Daoy (cell line): Measurements from ENCODE around the gene GABRR3. TPM values are rescaled to one million over a fixed set of nuclear protein-coding genes. Genes with fewer than 3 reads are reported as not detected.

Experiments
- DNase-seq: peaks from one replicate; pipeline ENCODE4 v3.0.0-alpha.2; 2015; ENCODE audit warnings: low read depth
- total RNA-seq: library from RNA; depleted of rRNA; stranded (reverse); fragments of >200 nt; shearing (Covaris generic); gene quantifications from 2 replicates; pipeline ENCODE4 v1.2.3, GENCODE V29; 2014; rRNA removed

Gene GABRR3
- total RNA-seq, result not detected in 2 replicates

DNA sequence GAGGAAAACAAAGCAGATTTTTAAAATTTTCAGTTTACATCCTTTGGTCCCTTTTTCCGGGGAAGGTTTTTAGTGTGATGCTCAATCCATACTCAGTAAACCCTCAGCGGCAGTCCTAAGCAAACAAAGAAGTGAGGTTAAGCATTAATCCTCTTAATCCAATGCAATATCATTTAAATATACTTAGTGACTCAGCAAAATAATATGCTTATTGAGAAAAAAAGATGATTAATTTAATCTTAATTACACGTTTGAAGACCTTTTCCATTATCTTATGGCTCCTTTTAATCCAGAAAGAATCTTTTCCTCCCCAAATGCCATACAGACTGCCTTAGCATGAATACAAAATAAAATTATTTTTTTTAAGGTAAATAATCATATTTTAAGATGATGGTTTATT, at the start of gene GABRR3:
Gene GABRR3 (minus strand): TSS at position 108 of the 400 bp plus-strand sequence. CDS start 328 bp downstream, outside the sequence.
- no peak for DNase-seq

- no peak for DNase-seq
These were observed 38.4 kb upstream of the GABRR3 start for GRCh38 chr3:98073486-98073885.

DNA sequence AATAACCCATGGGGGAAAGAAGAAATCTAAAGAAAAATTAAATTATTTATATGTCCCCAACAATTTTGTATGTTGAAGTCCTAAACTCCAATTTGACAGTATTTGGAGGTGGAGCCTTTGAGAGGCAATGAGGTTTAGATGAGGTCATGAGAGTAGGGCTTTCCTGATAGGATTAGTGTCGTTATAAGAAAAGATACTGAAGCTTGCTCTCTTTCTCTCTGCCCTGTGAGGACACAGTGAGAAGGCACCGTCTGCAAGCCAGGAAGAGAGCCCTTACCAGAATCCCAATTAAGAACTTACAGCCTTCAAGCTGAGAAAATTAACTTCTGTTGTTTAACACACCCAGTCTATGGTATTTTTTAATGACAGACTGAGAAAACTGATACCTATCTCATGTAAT, 35.7 kb upstream of the GABRR3 start:
- no peak for DNase-seq

DNA sequence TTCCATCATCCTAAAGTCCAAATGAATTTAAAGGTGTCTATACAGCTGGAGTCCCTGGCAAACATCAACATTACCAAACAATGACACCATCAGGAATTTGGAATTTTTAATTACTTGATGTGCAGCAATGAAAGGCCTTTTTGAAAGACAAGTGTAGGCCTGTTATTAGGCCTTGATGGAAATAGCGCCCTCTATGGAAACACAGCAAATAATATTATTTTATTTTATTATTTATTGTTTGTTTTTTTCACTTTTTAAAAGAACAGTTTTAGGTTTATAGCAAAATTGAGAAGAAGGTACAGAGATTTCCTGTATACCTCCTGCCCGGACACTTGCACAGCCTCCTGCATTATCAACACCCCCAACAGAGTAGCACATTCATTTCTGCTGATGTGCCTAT, 33.7 kb upstream of the GABRR3 start:
- no peak for DNase-seq

DNA sequence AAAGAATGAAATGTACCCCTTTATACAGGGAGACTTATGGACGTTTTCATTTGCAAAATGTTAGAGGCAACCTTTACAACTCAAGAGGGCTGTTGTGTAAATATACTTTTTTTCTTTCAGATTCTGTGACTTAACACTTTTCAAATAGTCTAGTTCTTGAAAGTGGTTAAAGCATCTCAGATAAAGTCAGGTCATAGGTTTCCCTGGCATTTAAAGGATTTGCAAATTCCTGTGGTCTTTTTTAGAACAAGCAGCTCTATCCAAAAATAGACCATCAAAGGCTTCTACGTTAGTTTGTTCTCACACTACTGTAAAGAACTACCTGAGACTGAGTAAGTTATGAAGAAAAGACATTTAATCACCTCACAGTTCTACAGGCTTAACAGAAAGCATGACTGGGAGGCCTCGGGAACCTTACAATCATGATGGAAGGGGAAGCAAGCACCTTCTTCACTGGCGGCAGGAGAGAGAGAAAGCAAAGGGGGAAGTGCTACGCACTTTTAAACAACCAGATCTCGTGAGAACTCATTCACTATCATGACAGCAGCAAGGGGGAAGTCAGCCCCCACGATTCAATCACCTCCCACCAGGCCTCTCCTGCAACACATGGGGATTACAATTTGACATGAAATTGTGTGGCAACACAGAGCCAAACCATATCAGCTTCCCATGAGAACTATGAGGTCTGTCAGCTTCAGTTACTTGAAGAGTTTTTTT, 23.3 kb upstream of the GABRR3 start:
- DNase-seq, result no peak

- DNase-seq, result no peak
These were observed 22.5 kb upstream of the GABRR3 start for GRCh38 chr3:98057631-98058030.

GRCh38 chr3:98056035-98056434, 20.9 kb upstream of the GABRR3 start:
- no peak for DNase-seq

GRCh38 chr3:98049271-98049670, 14.2 kb upstream of the GABRR3 start:
- no peak for DNase-seq

DNA sequence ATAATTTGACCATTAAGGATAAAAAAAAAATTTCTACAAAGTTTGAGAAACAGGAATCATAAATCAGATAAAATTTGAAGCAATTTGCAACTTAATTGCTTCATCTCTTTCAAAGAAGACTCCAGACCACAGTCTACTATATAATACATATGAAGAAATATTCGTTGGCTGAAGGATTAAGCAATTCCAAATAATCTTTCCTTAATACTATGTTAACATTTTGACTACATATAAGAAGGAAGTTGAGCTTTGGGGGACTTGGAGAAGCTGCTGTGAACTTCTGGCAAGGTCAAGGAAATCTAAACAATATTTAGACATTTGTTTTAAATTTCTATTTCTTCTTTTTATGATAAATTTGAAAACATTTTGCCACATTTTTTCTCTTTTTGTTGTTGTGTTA, 13.5 kb upstream of the GABRR3 start:
- no peak for DNase-seq

- no peak for DNase-seq
These were observed 6.2 kb upstream of the GABRR3 start for GRCh38 chr3:98041350-98041749.

DNA sequence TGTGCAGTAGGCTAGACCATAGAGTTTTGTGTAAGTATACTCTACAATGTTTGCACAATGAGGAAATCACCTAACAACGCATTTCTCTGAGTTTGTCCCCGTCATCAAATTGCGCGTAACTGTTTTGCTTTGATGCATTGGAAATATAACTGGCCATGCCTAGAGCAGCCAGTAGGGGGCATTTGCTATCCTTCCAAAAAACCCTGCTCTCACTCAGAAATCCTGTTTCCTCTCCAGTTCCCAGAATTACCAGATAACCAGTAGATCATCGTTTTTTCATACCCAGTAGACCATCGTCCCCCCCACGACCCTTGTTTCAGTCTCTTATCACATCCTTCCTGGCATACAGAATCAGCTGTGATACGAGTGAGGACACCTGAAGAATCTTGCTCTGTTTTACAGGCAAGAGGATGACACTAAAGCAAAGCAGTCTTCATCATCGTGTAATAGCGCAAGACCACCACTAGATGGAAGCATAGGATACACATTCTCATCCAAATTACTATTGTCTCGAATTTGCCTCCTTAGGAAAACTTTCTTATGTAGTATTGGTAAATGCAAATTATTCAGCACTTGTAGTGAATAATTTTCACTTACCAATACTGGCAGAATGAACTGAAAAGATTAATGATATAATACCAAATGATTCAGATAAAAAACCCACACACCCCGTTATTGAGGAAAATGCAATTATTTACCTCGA, 4.4 kb upstream of the GABRR3 start:
- DNase-seq, result peak; percentile 69

DNA sequence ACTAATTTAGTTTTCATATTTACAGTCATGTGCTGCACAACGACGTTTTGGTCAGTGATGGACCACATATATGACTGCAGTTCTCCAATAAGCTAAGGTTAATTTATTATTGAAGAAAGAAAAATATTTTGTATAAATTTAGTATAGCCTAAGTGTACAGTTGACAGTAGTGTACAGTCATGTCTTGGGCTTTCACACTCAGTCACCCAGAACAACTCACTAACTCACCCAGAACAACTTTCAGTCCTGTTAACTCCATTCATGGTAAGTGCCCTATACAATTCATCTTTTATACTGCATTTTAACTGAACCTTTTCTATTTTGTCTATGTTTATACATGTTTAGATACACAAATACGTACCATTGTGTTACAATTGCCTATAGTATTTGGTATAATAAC, 3.8 kb upstream of the GABRR3 start:
- no peak for DNase-seq

- no peak for DNase-seq
These were observed 3.2 kb upstream of the GABRR3 start for GRCh38 chr3:98038286-98038685.

DNA sequence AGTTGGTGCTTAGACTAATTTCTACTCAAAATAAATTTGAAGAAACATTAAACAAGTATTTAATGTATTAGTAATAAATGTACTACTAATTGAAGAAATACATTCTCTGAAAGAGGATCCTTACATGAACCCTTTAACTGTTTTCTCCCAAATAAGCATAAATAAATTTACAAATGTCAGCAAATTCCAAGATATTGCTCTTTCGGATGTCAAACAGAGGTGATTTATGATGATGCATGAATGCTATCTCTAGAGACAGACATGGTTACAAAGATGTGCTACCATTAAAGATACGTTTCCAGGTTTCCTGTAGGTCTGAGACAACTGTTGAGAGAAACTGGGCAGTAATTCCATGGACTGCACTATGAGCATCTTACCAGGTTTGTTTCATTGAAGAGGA, 629 bp downstream of the GABRR3 start:
- no peak for DNase-seq

DNA sequence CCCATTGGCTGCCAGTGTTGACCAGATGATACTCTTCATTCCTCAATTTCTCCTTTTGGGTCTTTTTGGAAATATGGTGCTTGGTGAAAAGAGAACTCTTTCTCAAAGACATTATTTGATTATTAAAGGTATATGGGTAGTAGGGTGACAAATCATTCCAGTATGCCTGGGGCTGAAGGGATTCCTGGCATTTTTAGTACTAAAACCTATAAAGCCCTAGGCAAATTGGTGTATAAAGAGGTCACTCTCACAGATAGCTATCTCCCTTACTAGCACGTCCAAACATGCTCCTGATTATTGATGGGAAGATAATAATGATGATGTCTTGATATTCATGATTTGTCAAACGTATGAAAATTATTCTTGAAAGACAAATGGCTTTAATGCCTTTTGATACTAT, 1.1 kb downstream of the GABRR3 start:
- no peak for DNase-seq

DNA sequence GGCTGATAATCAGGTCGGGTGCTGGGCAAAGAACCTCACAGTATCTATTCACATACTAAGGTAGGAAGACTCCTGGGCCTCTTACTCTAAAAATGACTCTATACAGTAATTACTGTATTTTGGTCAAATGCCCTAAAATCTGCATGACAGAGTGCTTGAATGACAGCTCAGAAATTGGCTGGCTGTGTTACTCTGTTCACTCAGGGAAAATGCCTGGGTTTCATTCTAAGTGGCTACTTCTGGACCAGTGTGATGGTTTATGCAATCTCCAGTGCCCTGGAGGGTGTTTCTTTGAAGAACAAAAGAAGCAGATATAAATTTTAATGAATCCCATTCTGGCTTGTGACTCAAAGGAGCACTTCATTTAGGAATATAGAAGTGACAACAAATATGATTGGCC, 2.2 kb downstream of the GABRR3 start:
- DNase-seq, result no peak

DNA sequence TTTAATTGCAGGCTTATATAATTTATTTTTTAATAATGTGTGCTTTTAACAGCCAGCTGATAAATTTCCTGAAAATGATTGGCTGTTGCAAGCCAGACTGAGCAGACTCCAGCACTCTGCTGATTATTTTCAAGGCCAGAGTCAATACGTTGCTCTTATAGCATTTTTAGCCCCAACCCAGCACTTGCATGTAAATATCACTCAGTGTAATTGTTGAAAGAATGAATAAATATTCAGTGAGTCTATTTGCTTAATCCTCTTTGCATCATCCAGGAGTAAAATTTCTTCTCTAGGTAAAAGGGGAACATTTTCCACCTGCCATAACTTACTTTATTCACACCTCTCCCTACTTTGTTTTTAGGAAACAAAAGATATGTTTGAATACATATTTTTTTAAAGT, 2.9 kb downstream of the GABRR3 start:
- DNase-seq, result no peak

- no peak for DNase-seq
These were observed 6.0 kb downstream of the GABRR3 start for GRCh38 chr3:98029083-98029482.

- no peak for DNase-seq
These were observed 8.0 kb downstream of the GABRR3 start for GRCh38 chr3:98027085-98027446.

DNA sequence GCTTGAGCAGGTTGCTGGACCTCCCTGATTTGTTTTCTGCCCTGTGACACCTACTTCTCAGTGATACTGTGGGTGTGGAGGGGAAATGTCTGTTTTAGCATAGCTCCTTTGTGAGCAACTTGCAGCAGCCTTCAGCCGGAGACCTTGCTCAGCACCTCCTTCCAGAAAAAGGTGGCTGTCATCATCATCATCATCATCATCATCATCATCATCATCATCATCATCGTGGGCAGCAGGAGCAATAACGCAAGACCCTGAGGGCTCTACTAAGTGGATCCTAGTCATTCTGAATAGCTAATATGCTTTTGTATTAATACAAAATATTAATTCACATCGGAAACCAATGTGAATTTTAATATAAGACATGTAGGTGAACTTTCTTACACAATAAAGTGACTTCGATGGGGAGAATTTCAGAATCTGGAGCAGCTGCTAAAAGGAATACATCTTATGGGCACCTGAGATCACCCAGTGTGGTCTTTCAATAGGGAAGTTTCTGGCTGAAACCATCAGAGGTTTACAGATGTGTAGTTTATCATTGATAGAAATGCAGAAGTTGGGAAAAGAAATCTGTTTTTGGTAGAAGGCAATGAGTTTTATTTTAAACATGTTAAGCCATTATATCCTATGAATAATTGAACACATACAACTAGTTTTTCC, 8.6 kb downstream of the GABRR3 start:
- DNase-seq, result no peak

DNA sequence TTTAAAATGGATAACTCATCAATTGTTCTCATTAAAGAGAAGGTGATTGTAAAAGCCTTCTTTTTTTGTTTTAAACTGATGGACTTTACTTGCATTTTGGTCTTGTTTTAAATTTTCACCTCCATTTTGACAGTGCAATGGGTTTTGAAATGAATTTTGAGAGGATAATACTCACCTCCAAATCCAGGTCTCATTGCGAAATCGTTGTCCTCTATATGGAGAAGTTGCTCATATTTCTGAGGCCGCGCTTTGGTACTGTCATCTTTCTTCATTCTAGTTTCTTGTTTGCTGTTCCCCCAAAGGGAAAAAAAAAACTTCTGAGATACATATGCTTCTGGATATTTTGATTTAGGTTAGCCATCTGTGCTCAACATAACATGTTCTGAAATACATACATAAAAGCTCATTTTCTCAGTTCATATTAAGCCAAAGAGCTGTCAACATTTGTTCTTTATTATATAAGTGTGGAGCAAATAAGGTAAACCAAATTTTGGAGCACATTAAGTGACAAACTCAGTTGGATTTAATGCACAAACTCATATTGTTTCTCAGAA, 9.6 kb downstream of the GABRR3 start:
- no peak for DNase-seq

GRCh38 chr3:98022978-98023820, 11.9 kb downstream of the GABRR3 start:
- peak; percentile 77 for DNase-seq
